Endothelial cell (in vitro differentiated cells): ENCODE measurements around the gene TMEM61. TPM values are rescaled to one million over a fixed set of nuclear protein-coding genes. Genes with fewer than 3 reads are reported as not detected.

Experiments
- DNase-seq: peaks from one replicate; pipeline ENCODE4 v3.0.0; 2021; ENCODE audit warnings: low spot score
- H3K27ac Mint-ChIP-seq: one replicate; pipeline ENCODE4 v1.8.0; 2021; ENCODE audit warnings: mixed read lengths, inconsistent platforms; ENCODE audit not compliant: unreplicated experiment
- H3K27me3 Mint-ChIP-seq: one replicate; pipeline ENCODE4 v1.8.0; 2021; ENCODE audit warnings: mild to moderate bottlenecking, moderate library complexity, mixed read lengths, inconsistent platforms; ENCODE audit not compliant: unreplicated experiment
- H3K36me3 Mint-ChIP-seq: one replicate; pipeline ENCODE4 v1.8.0; 2021; ENCODE audit warnings: mild to moderate bottlenecking, low read depth, mixed read lengths, inconsistent platforms; ENCODE audit not compliant: unreplicated experiment
- H3K4me1 Mint-ChIP-seq: one replicate; pipeline ENCODE4 v1.8.0; 2021; ENCODE audit warnings: mild to moderate bottlenecking, mixed read lengths, inconsistent platforms; ENCODE audit not compliant: unreplicated experiment
- H3K4me3 Mint-ChIP-seq: one replicate; pipeline ENCODE4 v1.8.0; 2021; ENCODE audit warnings: mild to moderate bottlenecking, mixed read lengths, inconsistent platforms; ENCODE audit not compliant: unreplicated experiment
- H3K9me3 Mint-ChIP-seq: one replicate; pipeline ENCODE4 v1.8.0; 2021; ENCODE audit warnings: mixed read lengths, inconsistent platforms; ENCODE audit not compliant: unreplicated experiment
- CTCF ChIP-seq: fragments of 200-600 bp; sonication (generic); IDR thresholded peaks from one replicate; pipeline ENCODE4 v1.5.0; 2021; ENCODE audit warnings: antibody characterized with exemption; ENCODE audit not compliant: unreplicated experiment
- total RNA-seq: library from RNA; stranded (reverse); fragmentation: NEBNext Ultra II Directional; extraction: Animal tissue kit (Norgen Biotek cat#: 25700); gene quantifications from one replicate; pipeline ENCODE4 v1.2.1, GENCODE V29; 2021; ENCODE audit not compliant: unreplicated experiment

TMEM61 gene
- total RNA-seq, 1 donor from 2014 or later = not detected

- TF ChIP-seq CTCF = no peak
- Mint-ChIP-seq H3K4me1 (peaks cover 25% of the 10 kb centered on the region), H3K27me3 (peaks cover 9% of the 10 kb centered on the region), H3K9me3 (no peaks in the 10 kb centered on the region), H3K36me3 (no peaks in the 10 kb centered on the region), H3K4me3 (no peak overlapping the region), H3K27ac (no peak overlapping the region)
- no peak for DNase-seq
Observed at GRCh38 chr1:54991939-54992338, 11.5 kb downstream of the TMEM61 start.

GRCh38 chr1:54993140-54993539 lies 12.7 kb downstream of the TMEM61 start:
- peaks cover 32% of the 10 kb centered on the region for H3K4me1 Mint-ChIP-seq

GRCh38 chr1:54994355-54994990 lies 14.0 kb downstream of the TMEM61 start:
- Mint-ChIP-seq H3K4me3 (no peak overlapping the region), H3K27ac (no peak overlapping the region), H3K36me3 (no peaks in the 10 kb centered on the region), H3K4me1 (peaks cover 32% of the 10 kb centered on the region), H3K27me3 (peaks cover 20% of the 10 kb centered on the region), H3K9me3 (no peaks in the 10 kb centered on the region)
- TF ChIP-seq CTCF = no peak
- no peak for DNase-seq

More at GRCh38 chr1:54993140-54993539, 12.7 kb downstream of the TMEM61 start:
- Mint-ChIP-seq H3K9me3 (no peaks in the 10 kb centered on the region), H3K27me3 (peaks cover 18% of the 10 kb centered on the region), H3K27ac (no peak overlapping the region), H3K4me3 (no peak overlapping the region), H3K36me3 (no peaks in the 10 kb centered on the region)
- no peak for TF ChIP-seq CTCF
- no peak for DNase-seq

- peaks cover 32% of the 10 kb centered on the region for H3K4me1 Mint-ChIP-seq
- DNase-seq = no peak
- TF ChIP-seq CTCF = no peak
- H3K36me3 Mint-ChIP-seq = no peaks in the 10 kb centered on the region
- no peaks in the 10 kb centered on the region for H3K9me3 Mint-ChIP-seq
- no peak overlapping the region for H3K4me3 Mint-ChIP-seq
- H3K27me3 Mint-ChIP-seq = peaks cover 21% of the 10 kb centered on the region
- H3K27ac Mint-ChIP-seq = peak overlapping the region; percentile 17
Observed at GRCh38 chr1:54995013-54995760, 14.8 kb downstream of the TMEM61 start.

- no peak for TF ChIP-seq CTCF
- no peak for DNase-seq
- Mint-ChIP-seq H3K4me1 (peaks cover 32% of the 10 kb centered on the region), H3K9me3 (no peaks in the 10 kb centered on the region), H3K4me3 (no peak overlapping the region), H3K27me3 (peaks cover 21% of the 10 kb centered on the region), H3K36me3 (no peaks in the 10 kb centered on the region), H3K27ac (peak overlapping the region; percentile 17)
Observed at GRCh38 chr1:54995835-54996234, 15.4 kb downstream of the TMEM61 start.
